ENCODE data around the gene SLC26A1. TPM values are rescaled to one million over a fixed set of nuclear protein-coding genes. Genes with fewer than 3 reads are reported as not detected.
A peak's percentile ranks its signal among the peaks of the same experiment; 100 is the strongest.

Gene SLC26A1
- total RNA-seq, 8 experiments from 2014 or later: 0.60 to 6.3 (median 2.0) TPM

DNA sequence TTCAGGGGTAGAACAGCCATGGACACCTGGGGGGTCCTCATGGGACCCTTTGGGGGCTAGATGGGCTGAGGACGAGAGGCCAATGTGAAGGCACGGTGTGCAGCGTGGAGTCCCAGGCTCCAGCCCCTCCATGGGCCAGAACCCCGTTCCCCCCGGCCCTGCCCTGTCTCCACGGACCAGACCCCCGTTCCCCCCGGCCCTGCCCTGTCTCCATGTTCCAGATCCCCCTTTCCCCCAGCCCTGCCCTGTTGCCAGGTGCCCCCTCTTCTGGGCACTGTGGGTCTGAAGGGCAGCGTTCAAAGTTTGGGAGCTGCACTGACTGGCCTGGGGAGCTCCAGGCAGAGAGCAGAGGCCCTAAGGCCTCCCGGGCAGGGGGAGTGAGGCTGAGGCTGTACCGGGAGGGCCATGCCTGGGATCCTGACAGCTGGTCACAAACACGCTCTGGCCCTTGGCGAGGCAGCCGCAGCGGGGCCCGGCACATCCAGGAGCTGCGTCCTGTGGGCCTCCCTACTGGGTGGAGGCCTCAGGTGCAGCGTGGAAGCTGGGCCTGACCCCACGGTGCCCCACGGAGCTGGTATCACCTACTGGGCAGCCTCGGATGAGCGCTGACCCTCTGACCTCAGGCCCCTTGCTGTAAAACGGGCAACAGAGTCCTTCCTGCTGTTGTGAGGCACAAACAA is 28.7 kb downstream of the SLC26A1 start:
- H3K4me1 ChIP-seq (replicated peaks in 1 of 2): peaks cover 4 to 5% of the 10 kb centered on the region in 2 donors
- no peak overlapping the region for H3K4me3 ChIP-seq
- no peak overlapping the region for H3K27ac ChIP-seq
- no peak for ATAC-seq (replicated peaks in 6 of 8)
- 40 to 92% (median 73%) methylated on average over 1 to 5 of the region's 23 CpGs; no CpG with 5 or more reads in 6 of the 10 experiments for WGBS, 10 experiments
- in situ Hi-C loops (cut with MboI; ENCODE audit: low pct_unique_long_range_greater_than_20kb in 2 of 9, low sequenced_read_pairs in 9 of 9, unreplicated experiment in 9 of 9): no loop called here

DNA sequence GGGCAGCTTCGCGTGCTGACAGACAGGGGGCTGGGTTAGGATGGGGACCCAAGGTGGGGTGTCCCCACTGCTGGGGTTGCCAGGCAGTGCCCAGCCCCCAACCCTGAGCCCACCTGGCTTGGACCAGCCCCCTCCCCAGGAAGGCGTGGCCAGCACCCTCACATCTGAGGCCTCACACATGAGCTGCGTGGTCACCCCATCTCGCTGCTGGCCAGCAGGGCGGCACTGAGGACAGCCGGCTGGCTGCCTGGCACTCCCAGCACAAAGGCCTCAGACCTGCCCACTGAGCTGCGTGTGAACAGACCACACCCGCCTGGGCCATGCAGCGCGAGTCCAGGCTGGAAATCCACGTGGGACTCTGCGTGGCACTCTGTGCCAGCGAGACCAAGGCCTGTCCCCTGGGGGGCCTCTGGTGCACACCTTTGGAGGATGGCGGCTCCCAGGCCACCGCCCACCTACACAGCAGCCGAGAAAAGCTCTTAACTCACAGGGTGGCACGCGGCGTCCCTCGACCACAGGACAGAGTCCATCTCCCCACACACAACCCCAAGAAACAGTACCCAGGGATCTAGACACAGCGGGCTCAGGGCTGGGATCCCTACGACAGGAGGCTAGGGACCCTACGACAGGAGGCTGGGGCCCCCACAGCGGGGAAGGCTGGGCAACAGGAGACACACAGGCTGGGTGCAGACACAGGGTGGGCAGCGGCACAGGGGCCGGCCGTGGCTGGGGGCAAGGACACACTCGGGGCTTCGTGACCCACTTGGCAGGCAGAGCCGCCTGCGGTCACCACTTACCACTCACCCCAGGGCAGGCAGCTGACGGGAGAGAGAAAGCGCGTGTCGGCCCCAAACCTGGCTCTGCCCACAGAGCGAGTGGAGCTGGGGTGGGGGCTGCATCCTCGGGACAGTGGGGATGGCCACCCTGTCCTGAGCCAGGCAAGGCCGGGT is 29.7 kb downstream of the SLC26A1 start:
- peaks cover 4 to 5% of the 10 kb centered on the region in 2 donors for H3K4me1 ChIP-seq (replicated peaks in 1 of 2)
- 80 to 100% (median 83%) methylated on average over 1 to 7 of the region's 39 CpGs; no CpG with 5 or more reads in 5 of the 10 experiments for WGBS, 10 experiments
- no peak overlapping the region for H3K4me3 ChIP-seq
- no peak overlapping the region for H3K27ac ChIP-seq
- no peak for ATAC-seq (replicated peaks in 6 of 8)
- in situ Hi-C loops (cut with MboI; ENCODE audit: low pct_unique_long_range_greater_than_20kb in 2 of 9, low sequenced_read_pairs in 9 of 9, unreplicated experiment in 9 of 9): no loop called here

DNA sequence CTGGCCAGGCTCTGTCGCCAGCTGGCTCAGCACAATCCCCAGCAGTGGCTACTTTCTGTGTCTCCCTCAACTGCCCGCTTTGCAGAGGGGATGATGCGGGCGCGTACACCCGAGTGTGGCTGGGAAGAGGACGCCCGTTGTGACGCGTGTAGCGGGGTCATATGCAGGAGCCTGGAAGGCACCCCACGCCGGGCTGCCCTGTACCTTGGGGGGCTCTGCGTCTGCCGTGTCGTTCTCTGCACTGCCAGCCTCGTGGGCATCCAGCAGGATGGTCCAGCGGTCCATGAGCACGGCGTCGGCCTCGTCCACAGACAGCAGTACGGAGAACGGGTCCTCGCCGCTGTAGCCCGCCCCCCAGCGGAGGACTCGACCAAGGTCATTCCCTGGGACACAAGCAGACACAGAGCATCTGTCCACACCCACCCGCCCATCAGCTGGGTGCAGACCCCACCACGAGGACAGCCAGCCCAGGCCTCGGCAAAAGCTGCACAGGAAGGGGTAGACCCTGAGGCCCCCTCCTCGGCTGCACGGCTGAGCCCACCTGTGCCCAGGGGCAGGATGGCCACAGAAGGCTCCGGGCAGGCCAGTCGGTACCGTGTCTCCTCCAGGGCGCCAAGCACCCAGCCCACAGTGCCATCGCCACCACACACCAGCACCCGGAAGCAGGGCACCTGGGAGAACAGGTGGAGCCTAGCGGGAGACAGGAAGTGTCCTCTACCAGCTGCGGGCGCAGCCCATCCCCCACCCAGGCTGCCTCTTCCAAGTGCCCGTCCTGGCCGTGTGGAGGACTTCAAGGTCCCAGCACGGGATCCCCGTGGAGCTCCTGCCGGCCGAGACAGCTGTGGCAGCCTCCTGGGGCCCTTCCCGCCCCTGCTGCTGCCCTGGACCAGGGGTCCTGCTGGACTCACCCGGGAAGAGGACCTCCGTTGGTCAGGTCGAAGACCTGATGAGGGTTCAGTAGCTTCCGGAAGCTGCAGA is 30.7 kb downstream of the SLC26A1 start:
- Histone ChIP-seq H3K4me3 (no peak overlapping the region), H3K4me1 (replicated peaks in 1 of 2) (peaks cover under 1 to 1% of the 10 kb centered on the region in 2 donors), H3K27ac (no peak overlapping the region)
- peak in 1 of 8 experiments; percentile 6 for ATAC-seq (replicated peaks in 6 of 8)
- in situ Hi-C loops (cut with MboI; ENCODE audit: low pct_unique_long_range_greater_than_20kb in 2 of 9, low sequenced_read_pairs in 9 of 9, unreplicated experiment in 9 of 9): no loop called here
- 72 to 100% (median 95%) methylated on average over 1 to 11 of the region's 54 CpGs; no CpG with 5 or more reads in 6 of the 10 experiments for WGBS, 10 experiments

DNA sequence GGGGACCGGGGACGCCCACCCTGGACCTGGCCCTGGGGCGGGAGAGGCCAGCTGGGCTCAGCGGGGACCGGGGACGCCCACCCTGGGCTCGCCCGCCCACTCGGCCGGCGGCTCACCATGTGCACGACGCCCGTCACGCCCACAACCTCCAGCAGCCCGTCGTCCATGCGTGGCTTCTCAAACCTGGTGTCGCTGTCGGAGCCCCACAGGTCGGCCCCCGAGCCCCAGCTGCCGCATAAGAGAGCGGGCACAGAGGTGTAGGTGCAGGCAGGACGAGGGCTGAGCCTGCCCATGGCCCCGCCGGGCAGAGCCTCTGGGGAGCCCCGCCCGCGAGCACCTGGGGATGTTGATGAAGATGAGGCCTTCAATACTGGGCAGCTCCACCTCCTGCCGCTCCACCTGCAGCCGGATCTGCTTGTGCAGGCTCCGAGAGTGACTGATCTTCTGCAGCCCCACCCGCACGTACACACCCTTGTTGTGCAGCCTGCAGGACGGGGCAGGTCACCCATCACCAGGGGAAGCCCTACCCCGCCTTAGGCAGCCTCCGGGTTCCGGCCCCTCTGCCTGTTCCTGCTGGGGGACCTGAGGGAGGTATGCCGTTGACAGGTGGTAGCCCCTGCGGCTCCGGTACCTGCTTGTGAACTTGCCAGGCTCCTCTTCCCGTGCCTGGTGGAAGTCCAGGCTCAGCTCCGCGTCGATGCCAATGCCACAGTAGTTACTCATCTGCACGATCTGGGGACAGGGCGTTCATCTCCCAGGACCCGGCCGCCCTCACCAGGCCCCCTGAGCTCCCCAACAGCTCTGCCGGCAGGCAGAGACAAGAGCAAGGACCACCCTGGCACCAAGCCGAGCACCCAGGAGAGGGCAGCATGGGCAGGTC is 31.6 kb downstream of the SLC26A1 start:
- H3K27ac ChIP-seq: no peak overlapping the region
- H3K4me3 ChIP-seq: no peak overlapping the region
- in situ Hi-C loops (cut with MboI; ENCODE audit: low pct_unique_long_range_greater_than_20kb in 2 of 9, low sequenced_read_pairs in 9 of 9, unreplicated experiment in 9 of 9): no loop called here
- peak in 1 of 8 experiments; percentile 48 for ATAC-seq (replicated peaks in 6 of 8)
- WGBS, 10 experiments: 72 to 92% (median 90%) methylated on average over 2 to 12 of the region's 52 CpGs; no CpG with 5 or more reads in 7 of the 10 experiments
- no peaks in the 10 kb centered on the region for H3K4me1 ChIP-seq (replicated peaks in 1 of 2)

DNA sequence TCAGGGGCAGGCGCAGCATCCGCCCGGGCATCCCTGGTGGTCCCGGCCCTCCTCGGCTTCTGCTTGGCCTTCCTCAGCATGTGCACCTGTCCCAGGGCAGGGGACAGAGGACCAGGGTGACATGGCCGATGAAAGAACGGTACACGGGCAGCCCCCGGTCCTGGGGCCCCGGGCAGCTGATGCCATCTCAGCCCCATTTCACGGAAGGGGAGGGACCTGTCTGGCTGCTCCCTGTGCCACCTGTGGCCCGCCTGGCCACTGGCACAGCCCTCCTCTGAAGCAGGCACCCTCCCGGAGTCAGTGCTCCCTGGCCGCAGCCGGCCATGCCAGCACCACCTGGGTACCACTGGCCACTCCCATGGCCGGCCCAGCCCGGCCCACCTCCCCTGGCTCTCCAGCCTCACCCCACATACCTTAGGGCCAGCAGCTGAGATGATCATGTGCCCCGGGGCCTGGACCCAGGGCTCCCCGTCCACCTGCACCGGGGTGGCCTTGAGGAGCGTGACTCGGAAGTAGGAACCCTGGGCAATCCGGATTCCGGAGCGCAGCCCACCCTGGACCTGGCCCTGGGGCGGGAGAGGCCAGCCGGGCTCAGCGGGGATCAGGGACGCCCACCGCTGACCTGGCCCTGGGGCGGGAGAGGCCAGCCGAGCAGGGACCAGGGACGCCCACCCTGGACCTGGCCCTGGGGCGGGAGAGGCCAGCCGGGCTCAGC is 32.4 kb downstream of the SLC26A1 start:
- ATAC-seq (replicated peaks in 6 of 8): peak in 2 of 8 experiments; percentile 5 to 6
- no peak overlapping the region for H3K4me3 ChIP-seq
- H3K4me1 ChIP-seq (replicated peaks in 1 of 2): no peaks in the 10 kb centered on the region
- in situ Hi-C loops (cut with MboI; ENCODE audit: low pct_unique_long_range_greater_than_20kb in 2 of 9, low sequenced_read_pairs in 9 of 9, unreplicated experiment in 9 of 9): no loop called here
- H3K27ac ChIP-seq: no peak overlapping the region
- WGBS, 10 experiments: 84 to 100% (median 91%) methylated on average over 1 to 12 of the region's 35 CpGs; no CpG with 5 or more reads in 7 of the 10 experiments

DNA sequence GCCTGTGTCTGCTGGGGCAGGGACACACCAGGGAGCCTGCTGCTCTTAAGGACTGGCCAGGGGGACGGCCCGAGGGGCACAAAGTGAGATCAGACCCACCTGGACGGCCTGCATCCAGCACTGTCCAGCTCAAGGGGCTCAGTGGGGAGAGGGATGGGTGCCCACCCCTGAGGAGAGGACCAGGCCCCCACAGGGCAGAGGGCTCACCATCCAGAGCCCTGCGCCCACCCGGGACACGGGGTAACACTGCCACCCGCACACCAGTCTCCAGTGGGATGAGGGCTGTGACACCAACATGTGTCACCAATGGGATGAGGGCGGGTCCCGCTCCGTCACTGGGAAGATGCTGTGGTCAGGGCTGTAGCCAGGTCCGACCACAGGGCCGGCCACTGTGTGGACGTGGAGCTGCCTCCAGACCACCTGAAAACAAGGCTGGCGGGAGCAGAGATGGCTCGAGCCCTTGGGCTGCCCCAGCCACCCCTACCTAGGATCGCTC is 33.0 kb downstream of the SLC26A1 start:
- ATAC-seq (replicated peaks in 6 of 8): peak in 2 of 8 experiments; percentile 7 to 10
- 60 to 100% methylated on average over 1 to 2 of the region's 16 CpGs; no CpG with 5 or more reads in 8 of the 10 experiments for WGBS, 10 experiments
- in situ Hi-C loops (cut with MboI; ENCODE audit: low pct_unique_long_range_greater_than_20kb in 2 of 9, low sequenced_read_pairs in 9 of 9, unreplicated experiment in 9 of 9): no loop called here

DNA sequence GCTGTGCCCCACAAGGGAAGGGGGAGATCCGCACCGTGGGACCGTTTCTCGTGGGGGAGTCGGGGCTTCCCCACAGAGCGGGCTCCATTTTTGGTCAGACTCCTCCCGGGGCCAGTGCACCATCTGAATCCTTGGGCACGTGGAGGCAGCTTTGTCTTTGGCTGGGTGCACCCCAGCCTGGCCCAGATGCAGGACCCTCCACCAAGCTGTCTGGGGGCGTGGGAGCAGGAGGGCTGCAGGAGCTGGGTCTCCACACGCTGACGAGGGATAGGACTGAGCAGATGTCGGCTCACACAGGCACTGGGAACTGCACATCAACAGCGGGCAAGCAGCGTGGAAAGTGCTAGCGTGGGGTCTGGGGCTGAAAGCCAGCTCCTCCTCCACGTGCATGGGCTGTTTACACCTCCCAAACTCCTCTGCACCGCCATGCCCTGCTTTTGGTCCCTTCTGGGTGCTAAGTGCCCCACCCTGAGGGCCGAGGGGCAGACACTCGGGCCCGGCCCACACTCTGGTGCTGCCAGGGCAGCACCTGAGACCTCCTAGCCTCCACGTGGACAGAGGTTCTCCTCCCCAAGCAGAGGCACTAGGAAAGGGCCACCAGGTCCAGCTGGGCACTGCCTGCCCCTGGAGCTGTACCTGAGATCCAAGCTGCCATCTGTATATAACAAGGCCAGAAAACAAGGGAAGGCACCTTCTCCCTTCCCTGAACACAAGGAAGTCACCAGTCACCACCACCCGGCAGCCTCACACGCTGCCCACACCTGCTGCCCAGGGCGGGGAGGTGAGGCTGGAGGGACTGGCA is 33.7 kb downstream of the SLC26A1 start:
- in situ Hi-C loops (cut with MboI; ENCODE audit: low pct_unique_long_range_greater_than_20kb in 2 of 9, low sequenced_read_pairs in 9 of 9, unreplicated experiment in 9 of 9): no loop called here
- 60 to 81% (median 64%) methylated on average over 1 to 9 of the region's 24 CpGs; no CpG with 5 or more reads in 6 of the 10 experiments for WGBS, 10 experiments
- no peak overlapping the region for H3K27ac ChIP-seq
- ATAC-seq (replicated peaks in 6 of 8): no peak
- H3K4me3 ChIP-seq: no peak overlapping the region
- H3K4me1 ChIP-seq (replicated peaks in 1 of 2): no peaks in the 10 kb centered on the region

More for the DNA sequence above, 33.0 kb downstream of the SLC26A1 start:
- Histone ChIP-seq H3K27ac (no peak overlapping the region), H3K4me3 (no peak overlapping the region), H3K4me1 (replicated peaks in 1 of 2) (no peaks in the 10 kb centered on the region)

DNA sequence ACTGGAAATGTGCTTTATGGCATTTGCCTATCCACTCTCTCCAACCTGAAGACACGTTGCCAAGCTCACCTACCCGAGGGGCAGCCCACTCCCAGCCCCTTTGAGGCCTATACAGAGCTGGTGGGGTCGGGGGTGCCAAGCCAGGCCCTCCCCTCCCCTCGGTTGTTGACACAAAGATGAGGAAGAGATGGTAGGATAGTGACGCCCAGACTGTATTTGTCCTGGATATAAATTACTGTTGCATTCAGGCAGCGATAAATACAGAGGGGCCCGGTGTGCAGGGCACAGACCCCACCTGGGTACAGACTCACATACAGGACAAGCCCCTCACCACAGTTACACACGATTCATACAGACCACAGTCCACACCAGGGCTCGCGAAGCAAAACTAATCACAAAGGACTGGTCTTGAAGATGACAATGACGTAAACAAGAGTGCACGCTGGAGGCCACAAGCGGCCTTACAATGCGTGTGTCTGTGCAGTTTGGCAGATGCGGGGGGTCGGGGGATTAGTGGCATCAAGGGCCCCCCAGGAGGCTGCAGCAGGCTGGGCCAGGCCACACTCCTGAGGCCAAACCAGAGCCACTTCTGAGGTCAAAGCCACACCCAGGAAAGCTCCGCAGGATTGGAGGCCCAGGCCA is 34.4 kb downstream of the SLC26A1 start:
- in situ Hi-C loops (cut with MboI; ENCODE audit: low pct_unique_long_range_greater_than_20kb in 2 of 9, low sequenced_read_pairs in 9 of 9, unreplicated experiment in 9 of 9): no loop called here
- Histone ChIP-seq H3K4me3 (no peak overlapping the region), H3K4me1 (replicated peaks in 1 of 2) (no peaks in the 10 kb centered on the region), H3K27ac (no peak overlapping the region)
- no peak for ATAC-seq (replicated peaks in 6 of 8)
- 83 to 100% (median 94%) methylated on average over 1 to 6 of the region's 17 CpGs; no CpG with 5 or more reads in 4 of the 10 experiments for WGBS, 10 experiments

DNA sequence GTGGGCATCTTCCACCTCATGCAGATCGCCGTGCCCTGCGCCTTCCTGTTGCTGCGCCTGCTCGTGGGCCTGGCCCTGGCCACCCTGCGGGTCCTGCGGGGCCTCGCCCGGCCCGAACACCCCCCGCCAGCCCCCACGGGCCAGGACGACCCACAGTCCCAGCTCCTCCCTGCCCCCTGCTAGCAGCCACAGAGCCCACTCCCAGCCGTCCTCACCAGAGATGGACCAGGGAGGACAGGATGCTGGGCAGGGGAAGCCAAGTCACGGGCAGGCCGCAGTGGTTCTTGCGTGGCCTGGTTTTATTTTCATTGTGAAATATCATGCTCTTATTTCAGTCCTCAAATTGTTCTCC is 34.9 kb downstream of the SLC26A1 start:
- WGBS, 10 experiments: 83 to 100% methylated on average over 3 to 4 of the region's 17 CpGs; no CpG with 5 or more reads in 8 of the 10 experiments
- in situ Hi-C loops (cut with MboI; ENCODE audit: low pct_unique_long_range_greater_than_20kb in 2 of 9, low sequenced_read_pairs in 9 of 9, unreplicated experiment in 9 of 9): no loop called here
- Histone ChIP-seq H3K4me3 (no peak overlapping the region), H3K4me1 (replicated peaks in 1 of 2) (no peaks in the 10 kb centered on the region), H3K27ac (no peak overlapping the region)
- ATAC-seq (replicated peaks in 6 of 8): no peak

DNA sequence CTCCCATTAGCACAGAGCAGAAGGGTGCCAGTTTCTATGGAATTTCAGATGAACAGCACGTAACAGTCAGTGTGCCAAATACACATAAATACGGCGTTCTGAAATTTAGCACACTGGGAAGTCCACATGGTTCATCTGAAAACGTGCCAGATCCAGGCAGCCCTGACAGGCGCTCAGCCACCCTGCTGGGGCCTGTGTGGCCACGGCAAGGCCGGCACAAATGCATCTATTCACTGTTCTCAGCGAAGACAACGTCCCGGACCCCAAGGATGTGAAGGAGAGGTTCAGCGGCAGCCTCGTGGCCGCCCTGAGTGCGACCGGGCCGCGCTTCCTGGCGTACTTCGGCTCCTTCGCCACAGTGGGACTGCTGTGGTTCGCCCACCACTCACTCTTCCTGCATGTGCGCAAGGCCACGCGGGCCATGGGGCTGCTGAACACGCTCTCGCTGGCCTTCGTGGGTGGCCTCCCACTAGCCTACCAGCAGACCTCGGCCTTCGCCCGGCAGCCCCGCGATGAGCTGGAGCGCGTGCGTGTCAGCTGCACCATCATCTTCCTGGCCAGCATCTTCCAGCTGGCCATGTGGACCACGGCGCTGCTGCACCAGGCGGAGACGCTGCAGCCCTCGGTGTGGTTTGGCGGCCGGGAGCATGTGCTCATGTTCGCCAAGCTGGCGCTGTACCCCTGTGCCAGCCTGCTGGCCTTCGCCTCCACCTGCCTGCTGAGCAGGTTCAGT is 35.5 kb downstream of the SLC26A1 start:
- ATAC-seq (replicated peaks in 6 of 8): peak in 1 of 8 experiments; percentile 10
- Histone ChIP-seq H3K4me1 (replicated peaks in 1 of 2) (no peaks in the 10 kb centered on the region), H3K27ac (no peak overlapping the region), H3K4me3 (no peak overlapping the region)
- in situ Hi-C loops (cut with MboI; ENCODE audit: low pct_unique_long_range_greater_than_20kb in 2 of 9, low sequenced_read_pairs in 9 of 9, unreplicated experiment in 9 of 9): no loop called here
- WGBS, 10 experiments: 75 to 96% (median 84%) methylated on average over 1 to 14 of the region's 45 CpGs; no CpG with 5 or more reads in 4 of the 10 experiments

Measured in motor neuron (in vitro differentiated cells).